Left lung (tissue), 10 donors: ENCODE measurements around the gene MOB4. TPM values are rescaled to one million over a fixed set of nuclear protein-coding genes. Genes with fewer than 3 reads are reported as not detected.
"Not testable (repeated sequence)": the region's sequence is repeated elsewhere in the genome, so short reads cannot be mapped to it uniquely, and the experiment has no call there.

Source experiments
- ATAC-seq: fragments of 200-7000 bp; cut with Tn5 transposase; one replicate; pipeline ENCODE4 v1.9.1; 2020; ENCODE audit warnings: moderate library complexity
- DNase-seq, 4 donors: peaks; one replicate each; pipeline ENCODE4 v3.0.0-alpha.2; 2013 to 2020
- H3K27ac ChIP-seq, 2 donors: fragments of 200-600 bp; sonication (generic) in 1 of 2; one replicate each; pipeline versions ENCODE4 v1.5.0 to v1.8.0; 2020 to 2021
- H3K27me3 ChIP-seq, 2 donors: fragments of 200-600 bp; sonication (generic) in 1 of 2; one replicate each; pipeline versions ENCODE4 v1.5.0 to v1.8.0; 2020 to 2021
- H3K36me3 ChIP-seq, 2 donors: fragments of 200-600 bp; sonication (generic) in 1 of 2; one replicate each; pipeline versions ENCODE4 v1.5.0 to v1.8.0; 2020 to 2021
- H3K4me1 ChIP-seq, 2 donors: fragments of 200-600 bp; one replicate each; pipeline ENCODE4 v1.8.0; 2021
- H3K4me3 ChIP-seq, 2 donors: fragments of 200-600 bp; sonication (generic) in 1 of 2; one replicate each; pipeline versions ENCODE4 v1.5.0 to v1.8.0; 2020 to 2021; ENCODE audit warnings: mild to moderate bottlenecking in 1 of 2
- H3K9me3 ChIP-seq, 2 donors: fragments of 200-600 bp; sonication (generic) in 1 of 2; one replicate each; pipeline versions ENCODE4 v1.5.0 to v1.8.0; 2020 to 2021
- intact Hi-C, 2 donors: fragments of 100-400 bp; cut with DNase I; formaldehyde crosslinking; loops; one replicate each; pipeline versions ENCODE4 v1.11.2 to v1.14.2; 2022
- polyA plus RNA-seq, 6 donors: library from polyadenylated mRNA; unstranded; fragments of 120-200 nt; gene quantifications; one replicate each; pipeline ENCODE4 v1.2.1, GENCODE V29; 2013; ENCODE audit not compliant: insufficient read length in 6 of 6
- total RNA-seq, 2 donors: library from RNA; stranded (reverse); fragmentation: NEBNext Ultra II Directional; extraction: Animal tissue kit (Norgen Biotek cat#: 25700); gene quantifications; one replicate each; pipeline ENCODE4 v1.2.1, GENCODE V29; 2021
- TF ChIP-seq, protein P1 (sequence below), 2 donors: fragments of 200-600 bp; sonication (generic) in 1 of 2; IDR thresholded peaks; one replicate each; pipeline versions ENCODE4 v1.5.0 to v1.8.0; 2021; ENCODE audit warnings: antibody characterized with exemption in 2 of 2
- donor health status: DM: no; HTN: yes; CAD: no.
- donor health status: DM: no; HTN: no; CAD: no.

Gene MOB4
- total and polyA plus RNA-seq, 8 donors = 23.0 to 54.2 (median 45.2) TPM

DNA sequence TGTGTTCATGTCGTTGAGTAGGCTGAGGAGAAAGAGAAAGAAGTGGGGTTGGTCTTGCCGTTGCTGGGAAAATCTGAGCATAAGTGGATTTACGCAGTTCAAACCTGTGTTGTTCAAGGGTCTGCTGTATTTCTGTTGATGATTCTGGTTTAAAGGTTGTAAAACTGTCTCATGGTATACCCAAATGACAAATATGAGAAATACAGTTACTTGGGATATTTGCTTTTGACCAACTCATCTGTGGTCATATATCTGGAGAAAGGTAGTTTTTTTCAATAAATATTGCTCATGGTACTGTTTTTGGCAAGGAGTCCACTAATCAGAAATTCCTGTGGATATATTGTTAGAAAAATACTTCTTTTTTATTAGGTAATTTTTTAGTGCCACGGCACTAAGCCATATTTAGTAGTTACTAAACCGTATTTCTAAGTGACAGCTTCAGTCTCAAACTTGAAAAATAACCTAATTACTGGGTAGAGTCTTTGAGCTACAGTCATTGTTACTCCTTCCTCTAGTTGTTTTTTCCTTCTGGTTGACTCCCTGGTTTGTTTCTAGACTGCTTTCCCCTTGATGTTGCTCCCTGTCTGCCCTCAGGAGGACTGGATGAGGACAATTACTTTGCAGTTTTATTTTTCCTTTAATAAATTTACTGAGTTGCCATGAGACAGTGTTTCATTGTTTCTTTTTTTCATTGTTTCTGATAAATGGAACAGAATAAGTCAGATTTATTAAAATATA lies 31.5 kb downstream of the MOB4 start:
- H3K4me1 ChIP-seq = no peaks in the 10 kb centered on the region
- no peaks in the 10 kb centered on the region for H3K27me3 ChIP-seq
- H3K27ac ChIP-seq = no peak overlapping the region
- H3K9me3 ChIP-seq = no peaks in the 10 kb centered on the region
- H3K4me3 ChIP-seq = no peak overlapping the region
- ATAC-seq (no peak), DNase-seq (no peak)
- intact Hi-C loops = no loop called here
- TF ChIP-seq, protein P1, sequence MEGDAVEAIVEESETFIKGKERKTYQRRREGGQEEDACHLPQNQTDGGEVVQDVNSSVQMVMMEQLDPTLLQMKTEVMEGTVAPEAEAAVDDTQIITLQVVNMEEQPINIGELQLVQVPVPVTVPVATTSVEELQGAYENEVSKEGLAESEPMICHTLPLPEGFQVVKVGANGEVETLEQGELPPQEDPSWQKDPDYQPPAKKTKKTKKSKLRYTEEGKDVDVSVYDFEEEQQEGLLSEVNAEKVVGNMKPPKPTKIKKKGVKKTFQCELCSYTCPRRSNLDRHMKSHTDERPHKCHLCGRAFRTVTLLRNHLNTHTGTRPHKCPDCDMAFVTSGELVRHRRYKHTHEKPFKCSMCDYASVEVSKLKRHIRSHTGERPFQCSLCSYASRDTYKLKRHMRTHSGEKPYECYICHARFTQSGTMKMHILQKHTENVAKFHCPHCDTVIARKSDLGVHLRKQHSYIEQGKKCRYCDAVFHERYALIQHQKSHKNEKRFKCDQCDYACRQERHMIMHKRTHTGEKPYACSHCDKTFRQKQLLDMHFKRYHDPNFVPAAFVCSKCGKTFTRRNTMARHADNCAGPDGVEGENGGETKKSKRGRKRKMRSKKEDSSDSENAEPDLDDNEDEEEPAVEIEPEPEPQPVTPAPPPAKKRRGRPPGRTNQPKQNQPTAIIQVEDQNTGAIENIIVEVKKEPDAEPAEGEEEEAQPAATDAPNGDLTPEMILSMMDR (IDR thresholded peaks at IDR 0.05) = no peak
- peaks cover 0 to 76% of the 10 kb centered on the region in 2 donors for H3K36me3 ChIP-seq

DNA sequence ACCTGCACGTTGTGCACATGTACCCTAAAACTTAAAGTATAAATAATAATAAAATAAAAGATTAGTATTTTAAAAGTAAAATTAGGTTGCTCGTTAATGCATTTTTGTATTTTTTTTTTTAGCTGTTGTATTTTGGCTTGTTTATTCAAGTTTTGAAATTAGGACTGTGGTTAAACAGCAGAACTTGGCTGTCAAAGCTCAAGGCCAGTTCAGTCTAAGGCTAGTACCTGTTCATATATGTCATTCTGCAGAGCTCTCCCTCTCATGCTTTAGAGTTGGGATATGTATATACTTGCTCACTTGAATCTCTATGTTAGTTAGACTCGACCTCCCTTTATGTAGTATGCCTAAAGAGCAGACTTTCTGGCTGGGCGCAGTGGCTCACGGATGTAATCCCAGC lies 32.7 kb downstream of the MOB4 start:
- no peak overlapping the region for H3K27ac ChIP-seq
- ATAC-seq (no peak), DNase-seq (no peak)
- H3K4me1 ChIP-seq = no peaks in the 10 kb centered on the region
- H3K9me3 ChIP-seq = no peaks in the 10 kb centered on the region
- H3K4me3 ChIP-seq = no peak overlapping the region
- H3K36me3 ChIP-seq = peaks cover 0 to 75% of the 10 kb centered on the region in 2 donors
- H3K27me3 ChIP-seq = no peaks in the 10 kb centered on the region
- TF ChIP-seq, protein P1 (IDR thresholded peaks at IDR 0.05) = no peak
- intact Hi-C loops = no loop called here

DNA sequence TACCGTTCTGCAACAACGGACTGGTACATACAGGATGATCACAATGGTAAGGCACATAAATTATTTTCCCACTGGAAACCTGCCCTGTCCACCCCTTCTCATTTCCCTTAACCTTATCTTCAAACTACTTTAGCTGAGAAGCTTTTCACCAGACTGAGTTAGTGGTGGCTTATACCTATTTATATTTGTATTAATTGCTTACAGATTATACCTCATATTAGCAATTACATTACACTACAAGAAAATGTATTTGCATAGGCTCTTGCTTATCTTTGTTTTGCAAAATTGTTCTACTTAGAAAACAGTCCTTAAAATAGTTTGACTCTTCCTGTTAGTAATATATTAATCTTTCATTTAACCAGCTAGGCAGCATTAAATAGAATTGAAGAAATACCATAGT lies 35.4 kb downstream of the MOB4 start:
- H3K27me3 ChIP-seq, H3K27ac ChIP-seq, DNase-seq, intact Hi-C loops, H3K9me3 ChIP-seq, H3K4me1 ChIP-seq, H3K4me3 ChIP-seq, ATAC-seq: not testable (repeated sequence)
- peaks cover 0 to 72% of the 10 kb centered on the region in 2 donors for H3K36me3 ChIP-seq

DNA sequence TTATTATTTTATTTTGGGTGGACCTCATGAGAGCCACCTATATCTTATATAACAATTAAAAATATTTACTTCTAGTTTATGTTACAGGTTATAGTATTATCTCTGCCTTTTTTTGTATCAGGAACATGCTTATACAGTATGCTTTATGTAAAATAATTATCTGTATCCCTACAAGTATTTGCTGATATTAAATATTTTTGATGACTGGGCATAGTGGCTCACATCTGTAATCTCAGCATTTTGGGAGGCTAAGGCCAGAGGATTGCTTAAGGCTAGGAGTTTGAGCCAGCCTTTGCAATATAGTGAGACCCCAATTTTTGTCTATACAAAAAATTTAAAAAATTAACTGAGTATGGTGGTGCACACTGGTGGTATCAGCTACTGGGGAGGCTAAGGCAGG lies 39.6 kb downstream of the MOB4 start:
- H3K9me3 ChIP-seq = no peaks in the 10 kb centered on the region
- no peaks in the 10 kb centered on the region for H3K27me3 ChIP-seq
- no peak overlapping the region for H3K4me3 ChIP-seq
- intact Hi-C loops = no loop called here
- H3K36me3 ChIP-seq = peaks cover 0 to 59% of the 10 kb centered on the region in 2 donors
- peaks cover 0 to 11% of the 10 kb centered on the region in 2 donors for H3K4me1 ChIP-seq
- DNase-seq = no peak
- ATAC-seq = no peak
- H3K27ac ChIP-seq = no peak overlapping the region
- TF ChIP-seq, protein P1 (IDR thresholded peaks at IDR 0.05) = no peak

DNA sequence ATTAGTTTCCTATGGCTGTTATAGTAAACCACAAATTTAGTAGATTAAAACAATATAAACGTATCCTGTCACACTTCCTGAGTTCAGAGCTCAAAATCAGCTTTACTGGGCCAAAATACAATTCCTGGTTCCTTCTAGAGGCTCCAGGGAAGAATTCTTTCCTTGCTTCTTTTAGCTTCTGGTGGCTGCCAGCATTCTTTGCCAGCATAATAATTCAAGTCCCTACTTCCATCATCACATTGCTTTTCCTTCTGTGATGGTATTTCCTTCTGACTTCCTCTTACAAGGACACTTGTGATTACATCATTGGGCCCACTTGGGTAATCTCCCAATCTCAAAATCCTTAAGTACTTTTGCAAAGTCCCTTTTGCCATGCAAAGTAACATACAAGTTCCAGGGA lies 40.6 kb downstream of the MOB4 start:
- no peaks in the 10 kb centered on the region for H3K9me3 ChIP-seq
- peaks cover 0 to 54% of the 10 kb centered on the region in 2 donors for H3K36me3 ChIP-seq
- H3K4me1 ChIP-seq = peaks cover 0 to 11% of the 10 kb centered on the region in 2 donors
- no peaks in the 10 kb centered on the region for H3K27me3 ChIP-seq
- H3K27ac ChIP-seq = peak overlapping the region in 1 of 2 donors; percentile 55
- intact Hi-C loops = no loop called here
- ATAC-seq (peak; percentile 18), DNase-seq (peak in 1 of 4 donors; percentile 10)
- TF ChIP-seq, protein P1 (IDR thresholded peaks at IDR 0.05) = no peak
- H3K4me3 ChIP-seq = no peak overlapping the region

DNA sequence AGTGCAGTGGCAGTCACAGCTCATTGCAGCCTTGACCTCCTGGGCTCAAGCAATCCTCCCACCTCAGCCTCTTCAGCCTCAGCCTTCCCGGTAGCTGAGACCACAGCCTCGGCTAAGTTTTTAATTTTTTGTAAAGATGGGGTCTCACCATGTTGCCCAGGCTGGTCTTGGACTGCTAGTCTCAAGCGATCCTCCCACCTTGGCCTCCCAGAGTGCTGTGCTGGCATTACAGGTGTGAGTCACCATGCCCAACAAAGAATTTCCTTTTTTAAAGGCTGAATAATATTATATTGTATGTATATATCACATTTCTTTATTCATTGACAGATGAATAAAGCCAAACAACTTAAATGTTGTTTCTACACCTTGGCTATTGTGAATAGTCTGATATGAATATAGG lies 42.5 kb downstream of the MOB4 start:
- Histone ChIP-seq H3K4me1 (peaks cover 0 to 11% of the 10 kb centered on the region in 2 donors), H3K27me3 (no peaks in the 10 kb centered on the region), H3K4me3 (no peak overlapping the region), H3K36me3 (peaks cover 0 to 36% of the 10 kb centered on the region in 2 donors), H3K27ac (no peak overlapping the region), H3K9me3 (no peaks in the 10 kb centered on the region)
- ATAC-seq (no peak), DNase-seq (no peak)
- intact Hi-C loops = no loop called here
- TF ChIP-seq, protein P1 (IDR thresholded peaks at IDR 0.05) = no peak
